Measurements from ENCODE around the gene FANCL.
"Not testable (repeated sequence)": the region's sequence is repeated elsewhere in the genome, so short reads cannot be mapped to it uniquely, and the experiment has no call there.

The FANCL gene

GRCh38 chr2:58130238-58130637, 110.9 kb downstream of the FANCL start:
- no peak for DNase-seq (ENCODE audit: low read depth)
- H3K4me3 ChIP-seq (ENCODE audit: low read length) = no peak overlapping the region
- no peak for TF ChIP-seq CTCF (IDR thresholded peaks at IDR 0.05; ENCODE audit: insufficient read depth, low read depth, low read length, missing control alignments)

GRCh38 chr2:58127111-58127510, 114.0 kb downstream of the FANCL start:
- no peak overlapping the region for H3K4me3 ChIP-seq (ENCODE audit: low read length)
- no peak for DNase-seq (ENCODE audit: low read depth)
- no peak for TF ChIP-seq CTCF (IDR thresholded peaks at IDR 0.05; ENCODE audit: insufficient read depth, low read depth, low read length, missing control alignments)

- DNase-seq (ENCODE audit: low read depth) = no peak
- H3K4me3 ChIP-seq (ENCODE audit: low read length) = no peak overlapping the region
- TF ChIP-seq CTCF (IDR thresholded peaks at IDR 0.05; ENCODE audit: insufficient read depth, low read depth, low read length, missing control alignments) = no peak
Observed at GRCh38 chr2:58122540-58122939, 118.6 kb downstream of the FANCL start.

- H3K4me3 ChIP-seq (ENCODE audit: low read length) = no peak overlapping the region
- TF ChIP-seq CTCF (IDR thresholded peaks at IDR 0.05; ENCODE audit: insufficient read depth, low read depth, low read length, missing control alignments) = no peak
- DNase-seq (ENCODE audit: low read depth) = no peak
Observed at GRCh38 chr2:58122040-58122439, 119.1 kb downstream of the FANCL start.

GRCh38 chr2:58120626-58121229, 120.4 kb downstream of the FANCL start:
- no peak for DNase-seq (ENCODE audit: low read depth)
- H3K4me3 ChIP-seq (ENCODE audit: low read length) = no peak overlapping the region
- no peak for TF ChIP-seq CTCF (IDR thresholded peaks at IDR 0.05; ENCODE audit: insufficient read depth, low read depth, low read length, missing control alignments)

GRCh38 chr2:58113563-58113962, 127.6 kb downstream of the FANCL start:
- peak; percentile 84 for DNase-seq (ENCODE audit: low read depth)

GRCh38 chr2:58110765-58111164, 130.4 kb downstream of the FANCL start:
- no peak overlapping the region for H3K4me3 ChIP-seq (ENCODE audit: low read length)
- TF ChIP-seq CTCF (IDR thresholded peaks at IDR 0.05; ENCODE audit: insufficient read depth, low read depth, low read length, missing control alignments) = no peak
- DNase-seq (ENCODE audit: low read depth) = no peak

More at GRCh38 chr2:58113563-58113962, 127.6 kb downstream of the FANCL start:
- H3K4me3 ChIP-seq (ENCODE audit: low read length) = not testable (repeated sequence)
